ENCODE data around the gene NAA11. TPM values are rescaled to one million over a fixed set of nuclear protein-coding genes. Genes with fewer than 3 reads are reported as not detected.

NAA11 gene
- polyA plus RNA-seq, 4 donors = not detected

DNA sequence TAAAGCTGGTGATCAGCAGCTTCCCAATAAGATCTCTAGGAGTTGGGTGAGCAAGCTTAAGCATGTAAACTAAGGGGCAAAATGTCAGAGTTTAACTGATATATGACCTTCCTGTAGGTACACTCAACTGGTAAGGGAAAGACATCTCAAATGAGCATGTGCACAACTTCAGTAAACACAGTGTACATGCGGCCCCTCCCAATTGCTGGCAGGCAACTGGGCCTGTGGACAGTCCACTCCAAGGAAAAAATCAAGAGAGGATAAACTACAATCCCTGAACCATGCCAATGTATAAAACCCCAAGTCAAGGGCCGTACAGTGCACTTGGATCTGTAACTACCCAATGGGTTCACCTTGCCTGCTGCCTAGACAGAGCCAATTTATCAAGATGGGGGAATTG lies 4.9 kb upstream of the NAA11 start:
- no peaks in the 10 kb centered on the region for H3K4me1 ChIP-seq (ENCODE audit: control insufficient read depth in 3 of 3, insufficient read depth in 2 of 3, low read depth in 1 of 3, low read length in 2 of 3)
- FAIRE-seq (no peak), DNase-seq (no peak)
- H3K27ac ChIP-seq (ENCODE audit: low read depth in 1 of 3, low read length in 2 of 3) = no peak overlapping the region
- H3K27me3 ChIP-seq (ENCODE audit: control insufficient read depth in 3 of 3, insufficient read depth in 3 of 3, low read length in 3 of 3) = no peaks in the 10 kb centered on the region
- no peaks in the 10 kb centered on the region for H3K9me3 ChIP-seq (ENCODE audit: control insufficient read depth in 2 of 2, insufficient read depth in 1 of 2, low read depth in 1 of 2, low read length in 1 of 2)
- 57 to 77% (median 69%) methylated on average over 2 of the region's 2 CpGs for WGBS, 3 donors
- H3K36me3 ChIP-seq (ENCODE audit: control insufficient read depth in 3 of 3, insufficient read depth in 2 of 3, low read depth in 1 of 3, low read length in 3 of 3) = no peaks in the 10 kb centered on the region
- no peak overlapping the region for H3K4me3 ChIP-seq (ENCODE audit: low read depth in 1 of 3, low read length in 3 of 3)

DNA sequence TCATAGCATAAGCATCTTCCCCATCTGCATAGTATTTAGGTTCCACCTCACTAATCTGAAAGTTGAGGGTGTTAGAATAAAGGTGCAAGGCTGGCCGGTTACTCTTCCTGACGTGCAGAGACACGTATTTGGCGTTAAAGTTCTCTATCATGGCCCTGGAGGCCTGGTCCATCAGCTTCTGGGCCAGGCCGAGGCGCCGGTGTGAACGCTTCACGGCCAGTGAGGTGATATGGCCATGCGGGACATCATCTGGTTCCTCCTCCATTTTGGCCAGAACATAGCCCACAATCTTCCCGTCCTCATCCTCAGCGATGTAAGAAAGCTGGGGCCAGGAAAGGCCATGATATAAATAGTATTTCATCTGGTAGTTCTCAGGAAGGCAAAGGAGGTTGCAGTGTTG lies 425 bp downstream of the NAA11 start:
- no peak overlapping the region for H3K27ac ChIP-seq (ENCODE audit: low read depth in 1 of 3, low read length in 2 of 3)
- DNase-seq (no peak), FAIRE-seq (no peak)
- H3K27me3 ChIP-seq (ENCODE audit: control insufficient read depth in 3 of 3, insufficient read depth in 3 of 3, low read length in 3 of 3) = no peaks in the 10 kb centered on the region
- no peak overlapping the region for H3K4me3 ChIP-seq (ENCODE audit: low read depth in 1 of 3, low read length in 3 of 3)
- WGBS, 3 donors = 88 to 92% (median 90%) methylated on average over 12 of the region's 12 CpGs
- no peaks in the 10 kb centered on the region for H3K9me3 ChIP-seq (ENCODE audit: control insufficient read depth in 2 of 2, insufficient read depth in 1 of 2, low read depth in 1 of 2, low read length in 1 of 2)
- no peaks in the 10 kb centered on the region for H3K36me3 ChIP-seq (ENCODE audit: control insufficient read depth in 3 of 3, insufficient read depth in 2 of 3, low read depth in 1 of 3, low read length in 3 of 3)
- no peaks in the 10 kb centered on the region for H3K4me1 ChIP-seq (ENCODE audit: control insufficient read depth in 3 of 3, insufficient read depth in 2 of 3, low read depth in 1 of 3, low read length in 2 of 3)

DNA sequence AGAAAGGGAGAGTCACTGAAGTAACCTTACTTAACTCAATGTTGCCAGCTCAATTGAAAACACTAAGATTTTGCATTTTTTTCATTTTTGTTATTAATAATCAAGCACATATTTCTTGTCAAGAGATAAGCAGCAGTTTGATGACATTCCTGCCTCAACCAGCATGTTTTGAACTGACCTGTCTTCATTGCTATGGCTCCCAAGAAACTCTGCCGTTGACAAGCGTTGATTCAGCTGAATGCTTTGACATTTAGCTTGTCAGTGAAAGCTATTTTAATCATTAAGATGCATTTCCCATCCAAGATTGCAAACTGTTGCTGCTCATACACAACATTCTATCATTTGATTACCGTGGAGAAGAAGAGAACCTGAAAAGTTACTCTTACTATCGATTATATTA lies 5.9 kb downstream of the NAA11 start:
- no peak overlapping the region for H3K27ac ChIP-seq (ENCODE audit: low read depth in 1 of 3, low read length in 2 of 3)
- FAIRE-seq (no peak), DNase-seq (no peak)
- H3K9me3 ChIP-seq (ENCODE audit: control insufficient read depth in 2 of 2, insufficient read depth in 1 of 2, low read depth in 1 of 2, low read length in 1 of 2) = no peaks in the 10 kb centered on the region
- WGBS, 3 donors = 59 to 65% (median 62%) methylated on average over 4 of the region's 4 CpGs
- no peaks in the 10 kb centered on the region for H3K4me1 ChIP-seq (ENCODE audit: control insufficient read depth in 3 of 3, insufficient read depth in 2 of 3, low read depth in 1 of 3, low read length in 2 of 3)
- H3K36me3 ChIP-seq (ENCODE audit: control insufficient read depth in 3 of 3, insufficient read depth in 2 of 3, low read depth in 1 of 3, low read length in 3 of 3) = no peaks in the 10 kb centered on the region
- H3K4me3 ChIP-seq (ENCODE audit: low read depth in 1 of 3, low read length in 3 of 3) = no peak overlapping the region
- no peaks in the 10 kb centered on the region for H3K27me3 ChIP-seq (ENCODE audit: control insufficient read depth in 3 of 3, insufficient read depth in 3 of 3, low read length in 3 of 3)

DNA sequence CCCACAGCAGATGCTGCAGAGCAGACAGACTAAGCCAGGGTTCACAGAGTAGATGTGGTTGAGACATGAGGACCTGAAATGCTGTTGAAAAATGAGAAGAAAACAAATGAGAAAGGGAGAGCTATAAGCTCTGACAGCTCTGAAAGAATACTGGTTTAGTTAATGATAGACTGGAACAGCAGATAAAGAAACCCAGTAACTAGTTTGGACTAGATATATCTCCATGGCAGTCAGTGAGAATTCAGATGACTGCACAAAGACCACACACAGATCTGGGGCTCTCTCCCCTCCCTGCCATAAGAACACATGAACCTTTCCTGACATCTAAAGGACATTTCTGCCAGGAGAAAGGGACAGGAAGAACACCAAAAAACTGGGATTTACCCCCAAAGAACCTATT lies 8.2 kb downstream of the NAA11 start:
- Histone ChIP-seq H3K27me3 (ENCODE audit: control insufficient read depth in 3 of 3, insufficient read depth in 3 of 3, low read length in 3 of 3) (no peaks in the 10 kb centered on the region), H3K36me3 (ENCODE audit: control insufficient read depth in 3 of 3, insufficient read depth in 2 of 3, low read depth in 1 of 3, low read length in 3 of 3) (no peaks in the 10 kb centered on the region), H3K4me1 (ENCODE audit: control insufficient read depth in 3 of 3, insufficient read depth in 2 of 3, low read depth in 1 of 3, low read length in 2 of 3) (no peaks in the 10 kb centered on the region), H3K27ac (ENCODE audit: low read depth in 1 of 3, low read length in 2 of 3) (no peak overlapping the region), H3K4me3 (ENCODE audit: low read depth in 1 of 3, low read length in 3 of 3) (no peak overlapping the region), H3K9me3 (ENCODE audit: control insufficient read depth in 2 of 2, insufficient read depth in 1 of 2, low read depth in 1 of 2, low read length in 1 of 2) (no peaks in the 10 kb centered on the region)
- DNase-seq (no peak), FAIRE-seq (no peak)

DNA sequence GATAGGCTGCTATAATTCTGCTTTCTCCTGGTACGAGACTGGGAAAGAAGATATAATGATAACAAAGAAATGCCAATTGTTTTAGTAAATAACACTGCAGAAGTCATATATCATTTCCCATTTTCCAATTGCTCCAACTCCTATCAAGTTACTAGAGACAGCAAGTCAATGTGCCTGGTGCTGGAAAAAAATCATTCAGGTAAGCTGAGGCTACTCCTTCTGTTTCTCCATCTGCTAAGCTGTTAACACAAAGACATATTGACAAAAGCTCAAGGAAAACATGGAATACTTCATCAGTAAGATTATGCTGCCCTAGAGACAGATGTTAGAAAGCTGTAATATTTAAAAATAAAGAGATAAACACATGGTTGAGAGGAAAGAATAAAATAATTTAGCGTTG lies 10.0 kb downstream of the NAA11 start:
- WGBS, 3 donors = 27 to 62% (median 59%) methylated on average over 2 of the region's 2 CpGs
- no peaks in the 10 kb centered on the region for H3K4me1 ChIP-seq (ENCODE audit: control insufficient read depth in 3 of 3, insufficient read depth in 2 of 3, low read depth in 1 of 3, low read length in 2 of 3)
- H3K27ac ChIP-seq (ENCODE audit: low read depth in 1 of 3, low read length in 2 of 3) = no peak overlapping the region
- FAIRE-seq = no peak
- DNase-seq = no peak
- no peak overlapping the region for H3K4me3 ChIP-seq (ENCODE audit: low read depth in 1 of 3, low read length in 3 of 3)
- no peaks in the 10 kb centered on the region for H3K36me3 ChIP-seq (ENCODE audit: control insufficient read depth in 3 of 3, insufficient read depth in 2 of 3, low read depth in 1 of 3, low read length in 3 of 3)
- no peaks in the 10 kb centered on the region for H3K27me3 ChIP-seq (ENCODE audit: control insufficient read depth in 3 of 3, insufficient read depth in 3 of 3, low read length in 3 of 3)
- no peaks in the 10 kb centered on the region for H3K9me3 ChIP-seq (ENCODE audit: control insufficient read depth in 2 of 2, insufficient read depth in 1 of 2, low read depth in 1 of 2, low read length in 1 of 2)

DNA sequence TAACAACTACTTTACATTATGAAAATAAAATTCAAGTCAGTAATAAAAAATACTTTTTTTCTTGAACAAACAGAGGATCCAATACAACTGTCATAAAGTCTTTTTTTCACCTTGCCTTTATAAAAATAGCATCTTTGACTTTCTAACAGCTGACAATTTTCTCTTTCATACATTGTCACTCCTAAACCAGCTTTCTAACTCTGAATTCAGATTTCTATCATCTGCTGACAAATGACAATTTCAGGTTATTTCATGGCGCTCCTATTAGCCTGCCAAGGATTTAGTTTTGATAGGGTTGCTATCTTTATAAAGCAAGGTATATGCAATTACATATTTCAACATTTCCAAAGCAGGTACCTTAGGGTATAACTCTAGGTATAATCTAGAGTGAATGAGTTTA lies 14.6 kb downstream of the NAA11 start:
- Histone ChIP-seq H3K27ac (ENCODE audit: low read depth in 1 of 3, low read length in 2 of 3) (no peak overlapping the region), H3K4me1 (ENCODE audit: control insufficient read depth in 3 of 3, insufficient read depth in 2 of 3, low read depth in 1 of 3, low read length in 2 of 3) (no peaks in the 10 kb centered on the region), H3K27me3 (ENCODE audit: control insufficient read depth in 3 of 3, insufficient read depth in 3 of 3, low read length in 3 of 3) (no peaks in the 10 kb centered on the region), H3K9me3 (ENCODE audit: control insufficient read depth in 2 of 2, insufficient read depth in 1 of 2, low read depth in 1 of 2, low read length in 1 of 2) (no peaks in the 10 kb centered on the region), H3K4me3 (ENCODE audit: low read depth in 1 of 3, low read length in 3 of 3) (no peak overlapping the region), H3K36me3 (ENCODE audit: control insufficient read depth in 3 of 3, insufficient read depth in 2 of 3, low read depth in 1 of 3, low read length in 3 of 3) (no peaks in the 10 kb centered on the region)
- WGBS, 3 donors = 88 to 100% (median 92%) methylated on average over 1 of the region's 1 CpG
- no peak for DNase-seq
- FAIRE-seq = no peak

DNA sequence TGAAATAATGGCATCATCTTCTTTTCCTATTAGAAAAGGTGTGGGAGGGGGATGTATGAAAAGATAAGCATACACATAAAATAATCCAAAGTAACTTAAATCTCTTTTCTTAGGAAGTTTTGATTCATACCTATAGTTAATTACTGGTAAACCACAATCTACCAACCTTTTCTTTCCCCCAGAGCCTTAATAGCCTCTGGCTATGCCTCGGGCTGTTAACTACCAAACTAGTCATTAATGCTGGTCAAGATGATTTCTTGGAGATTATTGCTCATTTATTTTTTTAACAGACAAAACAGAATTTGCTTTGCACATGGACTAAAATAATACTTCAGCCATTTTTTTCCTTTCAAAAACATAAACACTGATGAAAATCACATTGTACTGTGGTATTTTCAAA lies 16.9 kb downstream of the NAA11 start:
- Histone ChIP-seq H3K27ac (ENCODE audit: low read depth in 1 of 3, low read length in 2 of 3) (no peak overlapping the region), H3K9me3 (ENCODE audit: control insufficient read depth in 2 of 2, insufficient read depth in 1 of 2, low read depth in 1 of 2, low read length in 1 of 2) (no peaks in the 10 kb centered on the region), H3K4me1 (ENCODE audit: control insufficient read depth in 3 of 3, insufficient read depth in 2 of 3, low read depth in 1 of 3, low read length in 2 of 3) (no peaks in the 10 kb centered on the region), H3K27me3 (ENCODE audit: control insufficient read depth in 3 of 3, insufficient read depth in 3 of 3, low read length in 3 of 3) (no peaks in the 10 kb centered on the region), H3K36me3 (ENCODE audit: control insufficient read depth in 3 of 3, insufficient read depth in 2 of 3, low read depth in 1 of 3, low read length in 3 of 3) (no peaks in the 10 kb centered on the region), H3K4me3 (ENCODE audit: low read depth in 1 of 3, low read length in 3 of 3) (no peak overlapping the region)
- no peak for FAIRE-seq
- 64 to 93% (median 87%) methylated on average over 1 of the region's 1 CpG for WGBS, 3 donors
- no peak for DNase-seq

DNA sequence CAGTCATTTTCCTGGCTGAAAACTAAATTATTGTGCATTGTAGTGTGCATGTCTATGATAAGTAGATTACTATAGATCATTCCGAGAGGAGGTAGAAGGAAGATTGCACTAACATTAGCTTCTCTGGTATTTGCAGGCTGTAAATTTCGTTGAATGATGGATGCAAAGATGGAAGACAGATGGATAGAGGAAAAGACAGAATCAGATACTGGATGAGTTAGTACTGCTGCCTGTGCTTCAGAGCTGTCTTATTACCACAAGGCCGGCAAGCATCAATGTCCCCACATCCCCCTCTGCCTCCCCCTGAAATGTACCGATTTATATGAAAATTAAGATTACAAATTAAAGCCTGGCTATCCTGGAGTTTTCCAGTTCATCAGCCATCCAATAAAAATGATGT lies 17.7 kb downstream of the NAA11 start:
- no peak overlapping the region for H3K27ac ChIP-seq (ENCODE audit: low read depth in 1 of 3, low read length in 2 of 3)
- no peak overlapping the region for H3K4me3 ChIP-seq (ENCODE audit: low read depth in 1 of 3, low read length in 3 of 3)
- WGBS, 3 donors = 61 to 79% (median 71%) methylated on average over 4 of the region's 4 CpGs
- FAIRE-seq (no peak), DNase-seq (no peak)
- no peaks in the 10 kb centered on the region for H3K9me3 ChIP-seq (ENCODE audit: control insufficient read depth in 2 of 2, insufficient read depth in 1 of 2, low read depth in 1 of 2, low read length in 1 of 2)
- no peaks in the 10 kb centered on the region for H3K4me1 ChIP-seq (ENCODE audit: control insufficient read depth in 3 of 3, insufficient read depth in 2 of 3, low read depth in 1 of 3, low read length in 2 of 3)
- no peaks in the 10 kb centered on the region for H3K27me3 ChIP-seq (ENCODE audit: control insufficient read depth in 3 of 3, insufficient read depth in 3 of 3, low read length in 3 of 3)
- H3K36me3 ChIP-seq (ENCODE audit: control insufficient read depth in 3 of 3, insufficient read depth in 2 of 3, low read depth in 1 of 3, low read length in 3 of 3) = no peaks in the 10 kb centered on the region

DNA sequence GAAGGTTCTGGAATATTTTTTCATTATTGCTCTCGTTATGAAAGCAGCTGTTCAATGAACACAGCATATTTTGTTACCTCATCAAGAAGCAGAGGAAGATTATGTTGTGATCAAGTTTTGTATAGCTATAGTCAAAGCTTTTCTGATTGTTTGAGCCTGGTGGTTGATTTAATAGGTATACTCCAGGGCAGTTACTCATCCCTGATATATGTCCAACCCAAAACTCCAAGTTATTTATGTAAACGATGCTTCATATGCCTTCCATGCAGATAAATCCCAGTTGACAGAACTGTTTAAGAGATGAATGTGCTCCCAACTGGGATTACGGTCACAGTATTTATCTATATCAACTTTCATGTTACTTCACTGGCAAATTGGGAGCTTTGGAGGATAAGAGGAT lies 19.1 kb downstream of the NAA11 start:
- no peak for FAIRE-seq
- Histone ChIP-seq H3K4me1 (ENCODE audit: control insufficient read depth in 3 of 3, insufficient read depth in 2 of 3, low read depth in 1 of 3, low read length in 2 of 3) (no peaks in the 10 kb centered on the region), H3K27ac (ENCODE audit: low read depth in 1 of 3, low read length in 2 of 3) (no peak overlapping the region), H3K36me3 (ENCODE audit: control insufficient read depth in 3 of 3, insufficient read depth in 2 of 3, low read depth in 1 of 3, low read length in 3 of 3) (no peaks in the 10 kb centered on the region), H3K9me3 (ENCODE audit: control insufficient read depth in 2 of 2, insufficient read depth in 1 of 2, low read depth in 1 of 2, low read length in 1 of 2) (no peaks in the 10 kb centered on the region), H3K4me3 (ENCODE audit: low read depth in 1 of 3, low read length in 3 of 3) (no peak overlapping the region), H3K27me3 (ENCODE audit: control insufficient read depth in 3 of 3, insufficient read depth in 3 of 3, low read length in 3 of 3) (no peaks in the 10 kb centered on the region)
- 71 to 83% (median 83%) methylated on average over 3 of the region's 3 CpGs for WGBS, 3 donors
- no peak for DNase-seq

All from small intestine (tissue), 7 donors.